Measurements from ENCODE around the gene TTLL8. TPM values are rescaled to one million over a fixed set of nuclear protein-coding genes. Genes with fewer than 3 reads are reported as not detected.

Gene TTLL8
- total and polyA plus RNA-seq, 12 donors, result not detected

- TF ChIP-seq POLR2A (IDR thresholded peaks at IDR 0.05) (no peak), CTCF (IDR thresholded peaks at IDR 0.05) (no peak)
Observed at GRCh38 chr22:50034126-50035081, 23.7 kb downstream of the TTLL8 start.

DNA sequence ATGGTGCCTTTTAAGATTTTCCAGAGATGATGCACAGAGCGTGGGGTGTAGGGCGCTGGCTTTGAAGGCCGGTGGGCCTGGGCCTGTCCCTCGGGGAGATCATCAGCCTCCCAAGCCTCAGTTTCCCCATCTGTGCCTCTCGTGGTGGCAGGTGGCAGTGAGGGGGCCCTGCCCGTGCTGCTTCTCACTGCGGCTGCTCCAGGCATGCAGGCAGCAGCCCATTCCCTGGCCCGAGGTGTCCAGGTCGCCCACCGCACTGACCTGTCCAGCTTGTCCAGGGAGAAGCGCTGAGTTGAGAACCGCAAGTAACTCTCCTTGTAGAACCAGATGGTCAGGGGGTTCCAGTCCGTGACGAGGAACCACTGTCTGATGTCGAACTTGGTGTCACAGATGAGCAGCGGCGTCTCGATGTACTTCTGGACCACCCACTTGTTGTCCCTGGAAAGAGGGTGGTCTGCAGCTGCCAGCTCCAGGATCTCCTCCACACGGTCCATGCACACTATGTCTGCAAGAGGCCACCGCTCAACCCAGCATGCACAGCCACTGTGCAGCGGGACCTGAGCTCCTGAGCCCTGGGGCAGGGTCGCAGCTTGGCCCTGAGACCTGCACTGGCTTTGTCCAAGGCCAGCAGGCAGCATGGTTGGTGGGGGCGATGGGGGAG is 25.0 kb downstream of the TTLL8 start:
- Histone ChIP-seq H3K36me3 (replicated peaks in 1 of 2) (no peaks in the 10 kb centered on the region), H3K4me3 (no peak overlapping the region), H3K9me3 (replicated peaks in 1 of 3) (no peaks in the 10 kb centered on the region), H3K27me3 (no peaks in the 10 kb centered on the region), H3K4me1 (replicated peaks in 1 of 2) (no peaks in the 10 kb centered on the region), H3K27ac (no peak overlapping the region)
- TF ChIP-seq CTCF (IDR thresholded peaks at IDR 0.05) (no peak), POLR2A (IDR thresholded peaks at IDR 0.05) (no peak)
- WGBS, 4 donors, result 78 to 90% (median 82%) methylated on average over 6 to 23 of the region's 23 CpGs
- DNase-seq, result no peak
- intact Hi-C loops (cut with DNase I), result loop anchor here in 1 of 2 donors (10.0 kb wide), 1 partner anchor 268 kb away; no protein-coding TSS in a partner anchor

More at GRCh38 chr22:50034126-50035081, 23.7 kb downstream of the TTLL8 start:
- Histone ChIP-seq H3K9me3 (replicated peaks in 1 of 3) (no peaks in the 10 kb centered on the region), H3K4me1 (replicated peaks in 1 of 2) (no peaks in the 10 kb centered on the region), H3K27ac (no peak overlapping the region), H3K4me3 (no peak overlapping the region), H3K36me3 (replicated peaks in 1 of 2) (no peaks in the 10 kb centered on the region), H3K27me3 (no peaks in the 10 kb centered on the region)
- WGBS, 4 donors, result 67 to 86% (median 78%) methylated on average over 22 to 43 of the region's 43 CpGs
- intact Hi-C loops (cut with DNase I), result loop anchor here in 1 of 2 donors (10.0 kb wide), 1 partner anchor 270 kb away; no protein-coding TSS in a partner anchor
- no peak for DNase-seq

DNA sequence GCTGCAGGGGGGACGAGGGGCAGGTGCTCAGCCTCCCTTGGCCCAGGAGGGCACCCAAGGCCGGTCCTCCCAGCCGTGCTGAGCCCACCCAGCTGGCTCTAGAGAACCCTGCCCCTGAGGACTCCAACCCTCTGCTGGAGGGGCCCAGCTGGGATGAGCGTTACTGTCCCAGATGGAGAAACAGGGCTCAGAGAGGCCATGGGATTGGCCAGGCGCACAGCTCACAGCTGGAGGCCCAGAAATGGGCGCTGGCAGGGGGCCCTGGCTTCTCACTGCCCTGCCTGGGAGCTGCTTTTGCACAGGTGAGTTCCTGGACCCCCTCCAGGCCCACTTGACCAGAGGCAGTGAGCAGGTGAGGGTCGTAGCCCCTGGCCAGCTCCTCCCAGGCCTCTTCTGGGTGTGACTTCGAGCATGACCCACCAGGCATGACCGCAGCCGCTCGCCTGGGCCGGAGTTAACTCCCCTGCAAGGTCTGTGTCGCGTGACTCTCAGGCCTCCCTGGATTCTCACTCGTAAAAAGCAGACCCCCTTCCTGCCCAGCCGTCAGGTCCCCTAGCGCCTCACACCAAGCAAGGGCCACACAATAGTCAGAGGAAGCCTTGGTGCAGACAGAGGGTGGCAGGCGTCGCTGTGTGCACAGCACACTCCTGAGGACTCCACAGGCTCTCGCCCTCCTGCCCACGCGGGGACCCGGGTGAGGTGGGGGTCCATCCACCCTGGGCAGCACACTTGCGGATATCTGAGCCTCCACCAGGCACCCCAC is 25.8 kb downstream of the TTLL8 start:
- intact Hi-C loops (cut with DNase I), result loop anchor here in 1 of 2 donors (10.0 kb wide), 1 partner anchor 267 kb away; no protein-coding TSS in a partner anchor
- H3K36me3 ChIP-seq (replicated peaks in 1 of 2), result no peaks in the 10 kb centered on the region
- no peak overlapping the region for H3K27ac ChIP-seq
- no peaks in the 10 kb centered on the region for H3K9me3 ChIP-seq (replicated peaks in 1 of 3)
- TF ChIP-seq CTCF (IDR thresholded peaks at IDR 0.05) (no peak), POLR2A (IDR thresholded peaks at IDR 0.05) (no peak)
- no peaks in the 10 kb centered on the region for H3K27me3 ChIP-seq
- WGBS, 4 donors, result 63 to 80% (median 75%) methylated on average over 2 to 24 of the region's 24 CpGs
- no peaks in the 10 kb centered on the region for H3K4me1 ChIP-seq (replicated peaks in 1 of 2)
- DNase-seq, result no peak
- no peak overlapping the region for H3K4me3 ChIP-seq
